IMR-90 (cell line): ENCODE results near the gene SEZ6L.

Experiments used
- CTCF ChIP-seq: conservative IDR thresholded peaks from 2 replicates; pipeline ENCODE4 v1.5.1; 2012; ENCODE audit warnings: mild to moderate bottlenecking, low read depth, low read length, improper control_type of control experiment
- POLR2A ChIP-seq: IDR thresholded peaks from 2 replicates; pipeline ENCODE4 v1.6.1; 2012; ENCODE audit warnings: mild to moderate bottlenecking, low read depth, low read length
- SMC3 ChIP-seq: fragments of 150-350 bp; IDR thresholded peaks from 2 replicates; pipeline ENCODE4 v1.6.1; 2016; ENCODE audit warnings: low read depth, mild to moderate bottlenecking, antibody characterized with exemption, low read length, moderate library complexity

- TF ChIP-seq CTCF: no peak
- no peak for TF ChIP-seq SMC3
- no peak for TF ChIP-seq POLR2A
Observed at GRCh38 chr22:26391091-26391490, 221.8 kb downstream of the SEZ6L start.
